Activated naive CD8-positive, alpha-beta T cell treated with anti-CD3 and anti-CD28 coated beads, Interleukin-2, amount 10 ng/mL, durations not matched to agents 7 days and 5 days (primary cell): ENCODE results near the gene IER5. TPM values are rescaled to one million over a fixed set of nuclear protein-coding genes. Genes with fewer than 3 reads are reported as not detected.
A peak's percentile ranks its signal among the peaks of the same experiment; 100 is the strongest.

Source experiments
- ATAC-seq: fragments of 150-1000 bp; cut with Tn5 transposase; one replicate; pipeline ENCODE4 v1.10.0; 2021; ENCODE audit warnings: low read depth, moderate library complexity
- POLR2A ChIA-PET: fragments of 350-600 bp; sonication (Branson Sonifier 250); formaldehyde crosslinking; loops from one replicate; lab custom pipeline; 2021; ENCODE audit warnings: antibody characterized with exemption; lab: Charles Lee
- DNase-seq: peaks from one replicate; pipeline ENCODE4 v3.0.0; 2021
- H3K27ac Mint-ChIP-seq: one replicate; pipeline ENCODE4 v1.8.0; 2022; ENCODE audit warnings: mild to moderate bottlenecking, mixed read lengths
- H3K27me3 Mint-ChIP-seq: one replicate; pipeline ENCODE4 v1.8.0; 2022; ENCODE audit warnings: mild to moderate bottlenecking, moderate library complexity, mixed read lengths
- H3K36me3 Mint-ChIP-seq: one replicate; pipeline ENCODE4 v1.8.0; 2021; ENCODE audit warnings: mild to moderate bottlenecking, mixed read lengths
- H3K4me1 Mint-ChIP-seq: one replicate; pipeline ENCODE4 v1.8.0; 2021; ENCODE audit warnings: mixed read lengths
- H3K4me3 Mint-ChIP-seq: one replicate; pipeline ENCODE4 v1.8.0; 2022; ENCODE audit warnings: mild to moderate bottlenecking, moderate library complexity, mixed read lengths
- H3K9me3 Mint-ChIP-seq: one replicate; pipeline ENCODE4 v1.8.0; 2021; ENCODE audit warnings: mixed read lengths
- total RNA-seq, 2 experiments: library from RNA; stranded (reverse); gene quantifications; one replicate each; pipeline ENCODE4 v1.2.3, GENCODE V29; 2021

The IER5 gene
- total RNA-seq, 2 experiments from 2014 or later, result 36.6 to 36.8 TPM

DNA sequence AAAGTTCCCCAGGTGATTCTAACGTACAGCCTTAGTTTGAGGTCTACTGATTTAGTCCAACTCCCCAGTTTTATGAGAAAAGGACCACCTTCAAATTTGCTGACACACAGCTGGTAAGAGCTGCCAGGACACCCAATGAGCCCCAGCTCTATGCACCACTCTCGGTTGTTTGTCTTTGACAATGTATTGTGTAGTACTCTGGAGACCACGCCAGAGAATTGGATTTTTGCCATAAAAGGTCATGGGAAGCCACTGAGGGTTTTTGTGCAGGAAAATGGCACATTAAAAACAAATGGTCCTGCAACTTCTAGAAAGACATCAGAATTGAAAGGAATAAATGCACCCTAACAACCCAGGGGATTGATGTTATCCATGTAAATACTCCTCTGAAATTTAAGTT is 7.1 kb upstream of the IER5 start:
- Mint-ChIP-seq H3K27ac (no peak overlapping the region), H3K9me3 (no peaks in the 10 kb centered on the region), H3K36me3 (no peaks in the 10 kb centered on the region), H3K4me3 (no peak overlapping the region), H3K27me3 (peaks cover 37% of the 10 kb centered on the region), H3K4me1 (peaks cover 17% of the 10 kb centered on the region)
- ATAC-seq (no peak), DNase-seq (no peak)
- POLR2A ChIA-PET, result interaction anchor here (1.0 to 1.7 kb wide), 2 partner anchors 7 to 54 kb away, joined by 3 to 4 read pairs; partner anchors contain the start of gene IER5

- Mint-ChIP-seq H3K27ac (peak overlapping the region; percentile 13), H3K36me3 (peaks cover 2% of the 10 kb centered on the region), H3K4me1 (peaks cover 31% of the 10 kb centered on the region), H3K9me3 (no peaks in the 10 kb centered on the region), H3K27me3 (peaks cover 15% of the 10 kb centered on the region), H3K4me3 (peak overlapping the region; percentile 20)
- POLR2A ChIA-PET, result interaction anchor here (0.6 to 11.4 kb wide), 4 partner anchors 18 to 65 kb away, joined by 3 to 244 read pairs (median 5); no protein-coding TSS in a partner anchor
- ATAC-seq (peak; percentile 43), DNase-seq (no peak)
Observed at GRCh38 chr1:181083842-181084605, 4.5 kb upstream of the IER5 start.

DNA sequence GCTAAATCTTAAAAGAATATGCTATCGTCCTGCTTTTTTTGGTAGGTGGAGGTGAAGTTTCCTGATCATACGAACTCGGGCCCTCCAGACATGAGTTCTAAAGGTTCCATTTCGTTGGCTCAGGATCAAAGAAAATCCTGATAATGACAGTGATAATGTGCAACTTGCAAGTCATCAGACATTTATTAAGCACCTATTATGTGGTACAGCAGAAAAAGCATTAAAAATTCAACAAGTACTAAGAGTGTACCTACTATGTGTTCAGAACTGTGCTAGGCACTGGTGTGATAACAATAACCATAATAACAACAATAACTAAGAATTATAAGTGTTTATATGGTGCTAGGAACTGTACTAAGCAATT is 3.9 kb upstream of the IER5 start:
- H3K4me1 Mint-ChIP-seq, result peaks cover 28% of the 10 kb centered on the region
- H3K9me3 Mint-ChIP-seq, result no peaks in the 10 kb centered on the region
- H3K27ac Mint-ChIP-seq, result peak overlapping the region; percentile 13
- POLR2A ChIA-PET, result interaction anchor here (1.2 to 11.4 kb wide), 3 partner anchors 18 to 65 kb away, joined by 4 to 244 read pairs (median 175); no protein-coding TSS in a partner anchor
- peak overlapping the region; percentile 20 for H3K4me3 Mint-ChIP-seq
- ATAC-seq (no peak), DNase-seq (no peak)
- H3K27me3 Mint-ChIP-seq, result peaks cover 10% of the 10 kb centered on the region
- H3K36me3 Mint-ChIP-seq, result peaks cover 3% of the 10 kb centered on the region

DNA sequence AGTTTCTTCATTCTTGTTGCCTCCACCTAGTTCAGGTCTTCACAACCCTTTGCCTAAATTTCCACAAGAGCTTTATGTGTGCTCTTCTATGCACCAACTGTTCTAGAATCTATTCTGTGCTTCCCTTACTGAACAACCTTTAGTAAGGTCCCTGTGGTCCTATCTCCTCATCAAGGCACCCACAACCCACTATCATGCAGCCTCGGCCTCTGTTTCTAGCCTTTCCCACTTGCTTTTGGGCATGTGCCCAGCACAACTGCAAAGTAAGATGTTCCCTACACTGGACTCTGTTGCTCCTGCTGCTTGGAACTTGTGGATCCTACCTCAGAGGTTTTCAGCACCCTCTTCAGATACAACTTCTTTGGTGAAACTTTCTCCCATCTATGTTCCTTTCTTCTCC is 2.4 kb upstream of the IER5 start:
- DNase-seq (no peak), ATAC-seq (no peak)
- H3K27ac Mint-ChIP-seq, result no peak overlapping the region
- H3K27me3 Mint-ChIP-seq, result peaks cover 8% of the 10 kb centered on the region
- POLR2A ChIA-PET, result interaction anchor here (1.2 to 11.4 kb wide), 3 partner anchors 16 to 64 kb away, joined by 3 to 244 read pairs (median 175); no protein-coding TSS in a partner anchor
- no peaks in the 10 kb centered on the region for H3K9me3 Mint-ChIP-seq
- peaks cover 14% of the 10 kb centered on the region for H3K36me3 Mint-ChIP-seq
- no peak overlapping the region for H3K4me3 Mint-ChIP-seq
- H3K4me1 Mint-ChIP-seq, result peaks cover 29% of the 10 kb centered on the region

DNA sequence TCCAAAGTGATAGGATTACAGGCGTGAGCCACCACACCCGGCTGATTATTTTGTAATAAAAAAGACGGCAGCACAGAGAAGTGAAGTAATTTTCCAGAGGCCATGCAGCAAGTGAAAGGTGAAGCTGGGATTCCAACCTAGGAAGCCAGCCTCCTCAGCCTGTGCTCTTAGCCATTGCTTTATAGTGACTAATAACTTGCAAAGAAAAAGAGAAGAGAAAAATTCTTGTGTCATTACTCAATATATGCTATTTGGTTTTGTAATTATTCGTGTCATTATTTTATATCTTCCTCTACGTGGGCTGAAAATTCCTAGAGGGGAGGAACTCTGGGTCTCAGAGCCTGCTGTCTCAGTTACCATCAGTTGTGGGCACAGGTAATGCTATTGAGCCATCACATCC is 1.6 kb upstream of the IER5 start:
- Mint-ChIP-seq H3K4me3 (no peak overlapping the region), H3K9me3 (no peaks in the 10 kb centered on the region), H3K27me3 (peaks cover 6% of the 10 kb centered on the region), H3K36me3 (peaks cover 21% of the 10 kb centered on the region), H3K27ac (no peak overlapping the region), H3K4me1 (peaks cover 36% of the 10 kb centered on the region)
- no peak for DNase-seq
- ATAC-seq, result no peak
- POLR2A ChIA-PET, result interaction anchor here (9.6 to 11.4 kb wide), 2 partner anchors 15 to 53 kb away, joined by 175 to 244 read pairs; no protein-coding TSS in a partner anchor

DNA sequence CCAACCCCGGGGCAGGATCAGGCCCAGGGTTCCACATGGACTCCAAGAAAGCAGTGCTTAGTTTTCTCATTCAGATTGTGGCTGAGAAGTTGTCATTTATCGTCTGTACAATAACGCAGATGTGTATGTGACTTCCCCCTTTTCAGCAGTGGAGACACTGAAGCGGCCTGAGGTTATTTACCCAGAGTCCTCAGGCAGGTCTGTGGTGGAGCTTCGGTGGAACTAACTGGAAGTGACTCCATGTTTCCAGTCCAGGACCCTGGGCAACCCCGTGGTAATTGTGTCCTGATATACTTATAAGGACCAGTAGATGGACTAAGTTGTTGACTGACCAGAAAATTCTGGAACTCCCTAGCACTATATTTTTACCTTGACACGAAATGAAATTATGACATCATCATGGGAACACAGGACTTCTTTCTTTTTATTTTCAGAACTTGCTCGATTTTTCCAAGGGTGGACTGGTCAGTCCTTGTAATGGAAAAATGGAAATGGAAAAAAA is 1.0 kb upstream of the IER5 start:
- DNase-seq (no peak), ATAC-seq (no peak)
- POLR2A ChIA-PET, result interaction anchor here (0.7 to 11.4 kb wide), 3 partner anchors 15 to 54 kb away, joined by 3 to 244 read pairs (median 175); partner anchors contain the start of gene MR1
- Mint-ChIP-seq H3K9me3 (no peaks in the 10 kb centered on the region), H3K27ac (peak overlapping the region; percentile 62), H3K4me1 (peaks cover 39% of the 10 kb centered on the region), H3K4me3 (peak overlapping the region; percentile 98), H3K27me3 (peaks cover 6% of the 10 kb centered on the region), H3K36me3 (peaks cover 24% of the 10 kb centered on the region)

DNA sequence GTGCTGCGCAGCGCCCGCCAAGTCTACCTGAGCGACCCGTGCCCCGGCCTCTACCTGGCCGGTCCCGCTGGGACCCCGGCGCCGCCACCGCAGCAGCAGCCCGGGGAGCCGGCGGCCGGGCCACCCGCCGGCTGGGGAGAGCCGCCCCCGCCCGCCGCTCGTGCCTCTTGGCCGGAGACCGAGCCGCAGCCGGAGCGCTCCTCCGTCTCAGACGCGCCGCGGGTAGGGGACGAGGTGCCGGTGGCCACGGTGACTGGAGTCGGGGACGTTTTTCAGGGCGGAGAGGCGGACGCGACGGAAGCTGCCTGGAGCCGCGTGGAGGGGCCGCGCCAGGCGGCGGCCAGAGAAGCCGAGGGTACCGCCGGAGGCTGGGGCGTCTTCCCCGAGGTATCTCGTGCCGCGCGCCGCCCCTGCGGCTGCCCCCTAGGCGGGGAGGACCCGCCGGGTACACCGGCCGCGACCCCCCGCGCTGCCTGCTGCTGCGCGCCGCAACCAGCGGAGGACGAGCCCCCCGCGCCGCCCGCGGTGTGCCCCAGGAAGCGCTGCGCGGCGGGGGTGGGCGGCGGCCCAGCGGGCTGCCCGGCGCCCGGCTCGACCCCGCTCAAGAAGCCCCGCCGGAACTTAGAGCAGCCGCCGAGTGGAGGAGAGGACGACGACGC is 646 bp downstream of the IER5 start:
- peaks cover 31% of the 10 kb centered on the region for H3K36me3 Mint-ChIP-seq
- H3K27ac Mint-ChIP-seq, result peak overlapping the region; percentile 99
- POLR2A ChIA-PET, result interaction anchor here (0.5 to 11.4 kb wide), 19 partner anchors 9 to 574 kb away, joined by 3 to 244 read pairs (median 5); partner anchors contain the start of gene MR1
- peak overlapping the region; percentile 98 for H3K4me3 Mint-ChIP-seq
- H3K9me3 Mint-ChIP-seq, result no peaks in the 10 kb centered on the region
- peak; percentile 68 for DNase-seq
- H3K27me3 Mint-ChIP-seq, result no peaks in the 10 kb centered on the region
- peaks cover 45% of the 10 kb centered on the region for H3K4me1 Mint-ChIP-seq
- ATAC-seq, result peak; percentile 9

DNA sequence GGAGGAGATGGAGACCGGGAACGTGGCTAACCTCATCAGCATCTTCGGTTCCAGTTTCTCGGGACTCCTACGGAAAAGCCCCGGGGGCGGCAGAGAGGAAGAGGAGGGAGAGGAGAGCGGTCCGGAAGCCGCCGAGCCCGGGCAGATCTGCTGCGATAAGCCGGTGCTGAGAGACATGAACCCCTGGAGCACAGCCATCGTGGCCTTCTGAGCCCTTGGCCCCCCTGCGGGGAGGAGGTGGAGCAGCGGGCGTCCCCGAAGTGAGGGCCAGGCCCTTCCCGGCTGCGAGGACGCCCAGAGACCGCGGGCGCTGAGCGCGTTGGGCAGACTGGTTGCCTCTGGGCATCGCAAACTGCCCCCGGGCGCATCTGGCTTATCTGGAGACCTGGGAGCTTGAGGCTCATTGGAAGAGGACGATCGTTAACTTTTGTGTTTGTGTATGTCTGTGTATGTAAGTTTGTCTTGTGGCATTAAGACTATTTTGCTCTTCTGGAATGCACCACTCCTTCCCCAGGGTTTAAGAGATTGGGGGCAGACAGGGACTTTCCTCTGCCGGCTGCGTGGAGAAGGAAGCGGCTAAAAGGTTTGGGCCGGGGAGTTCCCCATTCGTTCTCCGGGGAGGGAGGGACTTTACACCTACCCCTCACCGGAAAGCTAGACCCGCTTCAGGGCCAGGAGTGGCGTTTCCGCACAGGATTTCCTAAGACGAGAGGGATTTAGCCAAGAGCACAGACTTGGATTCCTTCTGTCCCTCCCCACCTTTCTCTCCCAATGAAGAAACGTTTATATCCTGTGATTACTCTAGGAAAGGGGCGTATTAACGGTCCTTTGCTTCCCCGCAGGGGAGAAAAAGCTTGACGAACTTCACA is 1.4 kb downstream of the IER5 start:
- Mint-ChIP-seq H3K4me1 (peaks cover 44% of the 10 kb centered on the region), H3K4me3 (peak overlapping the region; percentile 98), H3K36me3 (peaks cover 36% of the 10 kb centered on the region), H3K27ac (peak overlapping the region; percentile 99), H3K27me3 (no peaks in the 10 kb centered on the region), H3K9me3 (no peaks in the 10 kb centered on the region)
- ATAC-seq (peak; percentile 35), DNase-seq (peak; percentile 76)
- POLR2A ChIA-PET, result interaction anchor here (0.8 to 11.4 kb wide), 24 partner anchors 10 to 586 kb away, joined by 3 to 244 read pairs (median 4); partner anchors contain the start of gene MR1

- ATAC-seq (no peak), DNase-seq (no peak)
- POLR2A ChIA-PET, result interaction anchor here (0.8 to 11.4 kb wide), 16 partner anchors 11 to 587 kb away, joined by 3 to 244 read pairs (median 4); no protein-coding TSS in a partner anchor
- peaks cover 40% of the 10 kb centered on the region for H3K36me3 Mint-ChIP-seq
- peak overlapping the region; percentile 99 for H3K27ac Mint-ChIP-seq
- no peaks in the 10 kb centered on the region for H3K27me3 Mint-ChIP-seq
- no peaks in the 10 kb centered on the region for H3K9me3 Mint-ChIP-seq
- peak overlapping the region; percentile 98 for H3K4me3 Mint-ChIP-seq
- H3K4me1 Mint-ChIP-seq, result peaks cover 46% of the 10 kb centered on the region
Observed at GRCh38 chr1:181090641-181091126, 2.2 kb downstream of the IER5 start.

DNA sequence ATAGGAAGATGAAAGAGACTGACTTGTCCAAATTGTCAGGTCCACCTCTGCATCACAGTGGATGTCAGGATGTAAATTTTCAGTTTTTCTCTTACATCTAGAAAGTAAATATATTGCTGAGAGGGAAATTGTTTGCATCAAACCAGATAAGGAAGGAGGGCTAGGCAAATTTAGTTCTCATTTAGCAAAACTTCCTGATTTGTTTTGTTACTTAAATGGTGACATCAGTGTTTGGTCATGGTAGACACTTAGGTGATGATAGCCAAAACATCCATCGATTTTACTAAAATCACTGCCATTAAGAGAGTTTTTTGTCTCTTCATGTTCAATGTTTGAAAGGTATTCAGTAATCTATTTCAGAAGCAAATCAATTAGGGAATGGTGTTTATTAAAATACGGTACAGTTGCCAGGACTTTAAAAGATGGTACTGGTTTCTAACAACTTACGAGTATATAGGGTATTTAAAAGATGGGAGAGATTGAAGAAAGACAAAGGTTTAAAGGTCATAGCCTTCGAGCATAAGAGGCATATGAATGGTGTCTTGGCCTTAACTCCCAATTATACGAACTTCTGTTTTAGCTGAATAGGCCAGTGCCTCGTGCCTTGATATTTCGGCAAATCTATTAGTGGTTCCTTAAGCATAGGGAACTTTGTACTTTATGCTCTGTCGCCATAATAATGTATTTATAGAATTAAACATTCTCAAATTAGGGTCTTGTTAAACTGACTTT is 3.0 kb downstream of the IER5 start:
- Mint-ChIP-seq H3K27ac (peak overlapping the region; percentile 99), H3K4me1 (peaks cover 52% of the 10 kb centered on the region), H3K27me3 (no peaks in the 10 kb centered on the region), H3K9me3 (no peaks in the 10 kb centered on the region), H3K4me3 (peak overlapping the region; percentile 98), H3K36me3 (peaks cover 46% of the 10 kb centered on the region)
- POLR2A ChIA-PET, result interaction anchor here (1.0 to 11.4 kb wide), 9 partner anchors 11 to 588 kb away, joined by 3 to 244 read pairs (median 7); no protein-coding TSS in a partner anchor
- DNase-seq (no peak), ATAC-seq (no peak)

DNA sequence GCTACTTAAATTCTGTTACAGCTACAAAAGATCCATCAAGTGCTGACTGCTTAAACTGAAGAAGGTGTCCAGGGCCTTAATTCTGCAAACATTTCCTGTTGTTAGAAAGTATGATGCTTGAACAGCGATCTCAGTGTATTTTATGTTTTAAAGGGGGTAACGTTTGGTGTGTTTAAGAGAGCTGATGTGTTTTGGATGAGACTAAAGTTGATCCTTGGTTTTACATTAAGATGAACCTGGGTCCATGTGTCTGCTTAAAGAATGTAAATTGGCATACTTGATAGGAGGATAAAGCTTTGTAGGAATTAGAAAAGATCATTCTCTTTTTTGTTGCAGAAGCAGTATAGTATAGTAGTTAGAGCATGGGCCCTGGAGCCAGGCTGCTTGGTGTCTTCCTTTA is 3.6 kb downstream of the IER5 start:
- POLR2A ChIA-PET, result interaction anchor here (1.4 to 11.4 kb wide), 4 partner anchors 10 to 58 kb away, joined by 7 to 244 read pairs (median 97); no protein-coding TSS in a partner anchor
- H3K36me3 Mint-ChIP-seq, result peaks cover 46% of the 10 kb centered on the region
- H3K9me3 Mint-ChIP-seq, result no peaks in the 10 kb centered on the region
- H3K4me1 Mint-ChIP-seq, result peaks cover 51% of the 10 kb centered on the region
- peak overlapping the region; percentile 98 for H3K4me3 Mint-ChIP-seq
- no peaks in the 10 kb centered on the region for H3K27me3 Mint-ChIP-seq
- ATAC-seq (no peak), DNase-seq (no peak)
- H3K27ac Mint-ChIP-seq, result no peak overlapping the region
